ENCODE data around the gene BCL2L11.
"Not testable (repeated sequence)": the region's sequence is repeated elsewhere in the genome, so short reads cannot be mapped to it uniquely, and the experiment has no call there.

The BCL2L11 gene, protein sequence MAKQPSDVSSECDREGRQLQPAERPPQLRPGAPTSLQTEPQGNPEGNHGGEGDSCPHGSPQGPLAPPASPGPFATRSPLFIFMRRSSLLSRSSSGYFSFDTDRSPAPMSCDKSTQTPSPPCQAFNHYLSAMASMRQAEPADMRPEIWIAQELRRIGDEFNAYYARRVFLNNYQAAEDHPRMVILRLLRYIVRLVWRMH

DNA sequence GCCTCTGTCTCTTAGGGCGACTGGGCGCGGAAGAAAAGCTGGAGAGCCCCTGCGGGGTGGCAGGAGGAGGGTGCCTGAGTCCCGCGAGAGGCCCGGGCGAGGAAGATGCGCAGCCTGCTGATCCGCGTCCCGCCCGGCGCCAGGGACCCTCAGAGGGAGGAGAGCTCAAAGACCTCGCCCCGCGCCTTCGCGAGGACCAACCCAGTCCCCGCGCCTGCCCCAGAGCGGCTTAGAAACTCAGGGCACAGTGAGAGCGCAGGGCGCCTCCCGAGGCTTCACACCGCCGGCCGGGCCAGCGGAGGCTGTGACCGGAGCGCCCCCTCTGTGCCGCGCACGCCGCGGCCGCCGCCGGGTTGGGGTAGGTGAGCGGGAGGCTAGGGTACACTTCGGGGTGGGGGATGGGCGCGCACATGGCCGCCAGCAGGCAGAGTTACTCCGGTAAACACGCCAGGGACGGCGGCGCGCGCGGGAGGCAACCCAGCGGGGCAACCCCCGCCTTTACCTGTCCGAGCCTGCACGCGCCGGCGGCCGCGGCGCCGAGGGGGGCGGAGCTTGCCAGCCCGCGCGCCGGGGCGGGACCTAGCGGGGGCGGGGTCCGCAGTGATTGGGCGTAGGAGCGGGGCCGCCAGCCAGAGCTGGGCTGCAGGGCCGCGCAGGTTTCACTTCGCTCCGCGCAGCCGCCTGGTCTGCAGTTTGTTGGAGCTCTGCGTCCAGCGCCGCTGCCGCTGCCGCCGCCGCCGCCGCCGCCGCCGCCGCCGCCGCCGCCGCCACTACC lies at the start of gene BCL2L11:
TSS of gene BCL2L11 (plus strand) at position 662 of the 775 bp plus-strand sequence. CDS start 2,832 bp downstream, outside the sequence.
- in situ Hi-C loops (cut with MboI; ENCODE audit: low sequenced_read_pairs), result loop anchor here (25.0 kb wide), 2 partner anchors 308 to 592 kb away; no protein-coding TSS in a partner anchor

DNA sequence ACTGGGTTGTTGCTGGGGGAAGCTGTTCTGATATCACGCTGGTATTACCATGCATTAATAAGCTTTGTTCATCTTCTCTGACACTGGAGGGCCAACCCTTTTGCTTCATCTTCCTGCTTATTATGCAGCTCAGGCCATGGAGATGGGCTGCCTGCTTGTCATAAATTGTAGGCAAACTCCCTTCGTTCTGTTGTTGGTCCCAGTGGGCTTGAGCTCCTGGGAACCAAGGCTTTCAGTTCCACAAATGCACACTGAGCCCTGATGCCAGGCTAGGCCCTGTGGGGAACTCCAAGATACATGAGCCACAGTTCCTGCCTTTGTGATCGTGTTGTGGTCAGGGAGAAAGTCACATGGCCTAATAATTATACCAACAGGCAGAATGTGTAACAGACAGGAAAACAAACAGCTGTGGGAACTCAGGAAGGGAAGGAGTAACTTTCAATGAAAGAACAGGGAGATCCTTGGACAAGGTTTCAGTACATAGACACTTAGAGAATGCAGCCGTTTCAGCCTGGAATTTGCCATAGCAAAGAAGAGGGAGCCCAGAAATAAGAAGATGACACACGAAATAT lies 49.0 kb upstream of the BCL2L11 start:
- in situ Hi-C loops (cut with MboI; ENCODE audit: low sequenced_read_pairs), result no loop called here

DNA sequence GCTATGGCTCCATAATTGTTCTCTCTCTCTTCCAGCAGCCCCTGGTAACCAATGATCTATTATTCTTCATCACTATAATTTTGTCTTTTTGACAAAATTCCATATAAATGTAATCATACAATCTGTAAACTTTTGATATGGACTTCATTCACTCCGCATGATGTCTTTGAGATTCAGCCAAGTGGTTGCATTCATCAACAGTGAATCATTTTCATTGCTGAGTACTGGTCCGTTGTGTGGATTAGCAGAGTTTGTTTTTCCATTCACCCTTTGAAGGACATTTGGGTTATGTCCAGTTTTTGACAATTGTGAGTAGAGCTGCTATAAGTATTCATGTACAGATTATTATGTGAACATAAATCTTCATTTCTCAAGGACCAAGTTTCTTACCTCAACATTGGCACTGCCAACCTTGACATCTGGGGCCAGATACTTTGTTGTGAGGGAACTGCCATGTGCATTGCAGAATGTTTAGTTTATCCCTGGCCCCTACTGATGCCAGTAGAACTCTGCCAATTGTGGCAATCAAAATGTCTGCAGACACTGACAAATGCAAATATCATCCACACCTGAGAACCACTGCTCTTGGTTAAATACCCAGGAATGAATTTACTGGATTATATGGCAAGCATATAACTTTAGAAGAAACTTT lies 48.4 kb upstream of the BCL2L11 start:
- in situ Hi-C loops (cut with MboI; ENCODE audit: low sequenced_read_pairs), result no loop called here

DNA sequence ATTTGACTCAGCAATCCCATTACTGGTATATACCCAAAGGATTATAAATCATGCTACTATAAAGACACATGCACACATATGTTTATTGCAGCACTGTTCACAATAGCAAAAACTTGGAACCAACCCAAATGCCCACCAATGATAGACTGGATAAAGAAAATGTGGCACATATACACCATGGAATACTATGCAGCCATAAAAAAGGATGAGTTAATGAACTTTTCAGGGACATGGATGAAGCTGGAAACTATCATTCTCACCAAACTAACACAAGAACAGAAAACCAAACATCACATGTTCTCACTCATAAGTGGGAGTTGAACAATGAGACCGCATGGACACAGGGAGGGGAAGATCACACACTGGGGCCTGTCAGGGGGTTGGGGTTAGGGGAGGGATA lies 38.1 kb upstream of the BCL2L11 start:
- in situ Hi-C loops (cut with MboI; ENCODE audit: low sequenced_read_pairs), result not testable (repeated sequence)

DNA sequence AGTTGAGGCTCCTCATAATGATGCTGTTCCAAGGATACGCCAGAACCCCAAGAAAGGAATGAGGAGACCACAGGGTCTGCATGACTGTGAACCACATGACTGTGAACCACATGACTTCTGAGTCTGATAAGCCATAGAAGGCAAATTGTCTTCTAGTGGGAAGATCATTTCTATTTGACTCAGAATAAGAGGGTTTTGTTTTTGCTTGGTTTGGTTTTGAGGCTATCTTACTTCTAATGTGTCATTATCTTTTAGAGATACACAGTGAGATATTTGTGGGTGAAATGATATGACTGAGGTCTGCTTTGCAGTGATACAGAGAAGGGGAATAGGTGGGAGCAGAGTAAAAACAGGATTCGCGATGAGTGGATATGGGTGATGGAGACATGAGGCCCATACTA lies 28.9 kb upstream of the BCL2L11 start:
- in situ Hi-C loops (cut with MboI; ENCODE audit: low sequenced_read_pairs), result no loop called here

DNA sequence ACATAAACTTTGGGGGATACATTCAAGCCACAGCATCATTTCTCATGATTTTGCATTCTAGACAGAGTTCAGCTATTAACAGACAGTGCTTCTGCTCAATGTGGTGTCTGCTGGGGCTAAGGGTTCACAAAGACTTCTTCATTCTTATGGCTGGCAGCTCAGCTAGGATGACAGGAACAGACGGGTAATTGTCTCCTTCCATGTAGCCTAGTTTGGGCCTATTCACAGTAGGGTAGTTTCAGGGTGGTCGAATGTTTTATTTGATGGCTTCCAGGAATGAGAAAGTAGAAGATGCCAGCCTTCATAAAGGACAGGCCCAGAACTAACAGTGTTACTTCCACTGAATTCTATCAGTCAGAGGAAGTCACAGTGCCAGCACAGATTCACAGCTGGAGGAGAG lies 26.0 kb upstream of the BCL2L11 start:
- in situ Hi-C loops (cut with MboI; ENCODE audit: low sequenced_read_pairs), result no loop called here

DNA sequence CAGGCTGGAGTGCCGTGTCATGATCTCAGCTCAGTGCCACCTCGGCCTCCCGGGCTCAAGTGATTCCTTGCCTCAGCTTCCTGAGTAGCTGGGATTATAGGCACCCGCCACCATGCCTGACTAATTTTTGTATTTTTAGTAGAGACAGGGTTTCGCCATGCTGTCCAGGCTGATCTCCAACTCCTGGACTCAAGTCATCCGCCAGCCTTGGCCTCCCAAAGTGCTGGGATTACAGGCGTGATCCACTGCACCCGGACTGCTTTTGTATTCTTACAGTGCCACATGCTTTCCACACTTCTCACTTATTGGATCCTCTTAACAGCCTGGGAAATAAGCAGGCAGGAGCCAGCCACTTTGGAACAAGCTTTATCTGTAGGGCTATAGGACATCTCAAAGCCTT lies 25.3 kb upstream of the BCL2L11 start:
- in situ Hi-C loops (cut with MboI; ENCODE audit: low sequenced_read_pairs), result no loop called here

DNA sequence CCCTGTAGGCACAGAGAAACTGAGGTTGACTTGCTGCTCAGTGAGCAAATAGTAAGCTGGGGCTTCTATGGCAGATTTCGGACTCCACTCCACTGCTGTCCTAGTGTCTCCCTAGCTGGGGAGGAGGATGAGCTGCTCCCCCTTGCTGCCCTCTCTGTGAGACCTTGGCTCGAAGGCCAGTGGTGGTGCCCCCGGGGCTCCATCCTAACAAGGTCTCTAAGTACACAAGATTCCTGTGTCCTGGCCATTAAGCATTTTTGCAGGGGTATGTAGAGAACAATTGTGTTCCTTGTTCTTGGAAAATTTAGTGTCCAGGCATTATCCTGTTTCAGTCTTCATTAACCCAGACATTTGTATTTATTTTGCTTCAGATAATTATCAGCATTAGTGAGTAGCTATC lies 21.3 kb upstream of the BCL2L11 start:
- in situ Hi-C loops (cut with MboI; ENCODE audit: low sequenced_read_pairs), result no loop called here

DNA sequence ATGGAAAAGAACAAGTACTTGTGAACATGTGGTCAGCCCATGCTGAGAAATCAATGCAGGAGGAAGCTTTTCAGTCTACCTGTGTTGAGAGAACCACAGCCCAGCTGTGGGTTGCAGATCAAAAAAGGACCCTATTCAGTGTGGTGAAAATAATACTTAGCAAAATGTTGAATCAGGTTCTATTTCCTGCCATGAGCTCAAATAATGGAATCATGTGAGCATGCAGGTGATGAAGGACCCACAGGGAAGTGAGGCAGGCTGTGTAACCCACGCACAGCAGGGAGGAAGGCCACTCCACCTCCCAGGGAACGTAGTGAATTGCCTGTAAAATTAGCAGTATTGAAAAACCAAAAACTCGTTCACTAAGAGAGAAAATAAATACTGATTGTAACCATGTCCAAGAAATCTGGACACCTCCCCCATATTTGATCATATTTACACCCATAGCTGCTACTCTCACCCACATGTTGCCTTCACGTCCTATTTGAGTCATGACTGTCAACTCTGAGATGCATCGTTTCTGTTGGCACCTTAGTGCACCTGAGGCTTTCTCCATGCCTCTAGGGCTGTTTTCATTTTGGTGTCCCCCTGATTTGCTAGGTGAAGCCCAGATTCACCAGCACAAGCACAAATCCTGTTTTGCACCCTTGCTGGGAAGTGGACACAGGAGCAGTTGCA lies 20.5 kb upstream of the BCL2L11 start:
- in situ Hi-C loops (cut with MboI; ENCODE audit: low sequenced_read_pairs), result loop anchor here (25.0 kb wide), 2 partner anchors 288 to 612 kb away; no protein-coding TSS in a partner anchor

DNA sequence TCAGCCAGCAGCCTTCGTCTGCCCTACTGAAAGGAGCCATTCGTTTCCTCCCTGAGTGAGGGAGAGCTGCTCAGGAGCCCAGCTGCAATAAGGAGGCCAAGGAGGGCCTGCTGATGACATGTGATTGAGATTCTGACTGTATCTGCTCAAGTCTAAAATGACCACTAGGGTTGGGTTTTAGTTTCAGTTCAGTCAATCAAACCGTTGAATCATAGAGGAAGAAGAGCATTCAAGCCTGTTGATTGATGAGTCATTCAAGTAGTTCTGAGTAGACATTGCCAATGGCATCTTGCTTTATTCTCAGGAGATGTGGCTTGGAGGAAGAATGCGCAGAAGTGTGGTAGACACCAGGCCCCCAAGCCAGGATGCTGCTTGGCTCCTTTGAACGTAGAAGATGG lies 19.9 kb upstream of the BCL2L11 start:
- in situ Hi-C loops (cut with MboI; ENCODE audit: low sequenced_read_pairs), result loop anchor here (25.0 kb wide), 2 partner anchors 288 to 612 kb away; no protein-coding TSS in a partner anchor

DNA sequence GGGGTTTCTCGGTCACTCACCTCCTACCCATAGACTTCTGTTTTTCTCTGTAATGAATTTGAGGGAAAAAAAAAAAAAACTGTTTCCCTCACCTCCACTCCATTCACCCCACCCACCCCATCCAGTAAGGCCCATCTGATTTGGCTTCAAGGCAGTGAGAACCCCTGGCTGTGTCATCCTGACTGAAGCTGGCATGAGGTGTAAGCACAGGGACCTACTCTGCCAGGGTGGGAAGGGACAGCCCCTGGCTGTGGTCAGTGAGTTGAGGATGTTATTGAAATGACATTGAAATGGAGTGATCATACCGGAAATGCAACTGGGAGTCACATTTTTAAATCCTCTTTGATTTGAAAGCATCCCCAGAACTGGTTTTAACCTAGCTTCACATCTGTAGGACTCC lies 19.1 kb upstream of the BCL2L11 start:
- in situ Hi-C loops (cut with MboI; ENCODE audit: low sequenced_read_pairs), result loop anchor here (25.0 kb wide), 2 partner anchors 289 to 611 kb away; no protein-coding TSS in a partner anchor

DNA sequence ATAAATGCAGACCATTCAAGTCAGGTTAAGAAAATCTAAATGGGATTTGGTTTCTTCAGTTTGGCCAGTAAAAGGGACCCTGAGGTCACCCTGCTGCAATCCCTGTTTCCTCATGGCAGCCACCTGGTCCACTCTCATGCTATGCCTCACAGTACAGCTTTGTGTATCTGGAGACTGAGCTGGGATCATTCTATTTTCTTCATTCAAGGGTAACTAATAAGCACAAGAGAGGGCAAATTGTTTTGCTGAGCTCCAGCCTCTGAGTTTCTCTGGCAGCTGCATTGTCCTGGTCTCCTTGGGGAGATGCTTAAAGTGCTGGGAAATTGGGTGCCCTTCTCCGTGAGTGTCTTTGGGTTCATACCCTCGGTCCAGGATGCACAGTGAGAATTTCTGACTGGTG lies 18.5 kb upstream of the BCL2L11 start:
- in situ Hi-C loops (cut with MboI; ENCODE audit: low sequenced_read_pairs), result loop anchor here (25.0 kb wide), 2 partner anchors 290 to 610 kb away; no protein-coding TSS in a partner anchor

DNA sequence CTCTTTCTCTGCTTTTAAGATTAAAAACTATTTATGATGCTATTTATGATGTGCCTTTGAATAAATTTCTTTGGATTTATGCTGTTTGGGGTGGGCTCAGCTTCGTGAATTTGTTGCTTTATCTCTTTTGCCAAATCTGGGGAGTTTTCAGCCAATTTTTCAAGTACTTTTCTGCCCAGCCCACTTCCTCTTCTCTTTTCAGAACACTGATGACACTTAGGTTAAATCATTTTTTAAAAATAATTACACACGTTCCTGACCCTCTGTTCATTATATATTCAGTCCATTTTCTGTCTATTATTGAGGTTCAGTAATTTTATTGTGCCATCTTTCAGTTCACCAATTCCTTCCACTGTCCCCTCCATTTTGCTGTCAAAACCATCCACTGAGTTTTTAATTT lies 14.8 kb upstream of the BCL2L11 start:
- in situ Hi-C loops (cut with MboI; ENCODE audit: low sequenced_read_pairs), result loop anchor here (25.0 kb wide), 2 partner anchors 294 to 606 kb away; no protein-coding TSS in a partner anchor

DNA sequence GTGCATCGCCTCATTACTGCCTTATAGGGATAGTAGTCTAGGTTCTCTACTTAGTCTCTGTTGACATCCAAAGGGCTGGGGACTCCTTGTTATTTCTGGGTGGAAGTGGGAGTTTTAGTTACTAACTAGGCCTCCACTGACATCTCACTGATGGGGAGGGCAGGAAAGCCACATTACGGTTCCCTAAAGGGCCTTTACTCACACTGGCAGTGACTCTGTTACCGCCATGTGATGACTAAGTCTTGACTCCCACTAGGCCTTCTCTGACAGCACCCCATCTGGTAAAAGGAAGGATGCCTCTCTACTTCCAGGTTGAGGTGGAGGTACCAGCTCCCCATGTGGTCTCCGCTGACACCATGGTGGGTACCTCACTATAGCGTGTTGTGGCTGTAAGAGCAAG lies 14.0 kb upstream of the BCL2L11 start:
- in situ Hi-C loops (cut with MboI; ENCODE audit: low sequenced_read_pairs), result loop anchor here (25.0 kb wide), 2 partner anchors 294 to 606 kb away; no protein-coding TSS in a partner anchor

DNA sequence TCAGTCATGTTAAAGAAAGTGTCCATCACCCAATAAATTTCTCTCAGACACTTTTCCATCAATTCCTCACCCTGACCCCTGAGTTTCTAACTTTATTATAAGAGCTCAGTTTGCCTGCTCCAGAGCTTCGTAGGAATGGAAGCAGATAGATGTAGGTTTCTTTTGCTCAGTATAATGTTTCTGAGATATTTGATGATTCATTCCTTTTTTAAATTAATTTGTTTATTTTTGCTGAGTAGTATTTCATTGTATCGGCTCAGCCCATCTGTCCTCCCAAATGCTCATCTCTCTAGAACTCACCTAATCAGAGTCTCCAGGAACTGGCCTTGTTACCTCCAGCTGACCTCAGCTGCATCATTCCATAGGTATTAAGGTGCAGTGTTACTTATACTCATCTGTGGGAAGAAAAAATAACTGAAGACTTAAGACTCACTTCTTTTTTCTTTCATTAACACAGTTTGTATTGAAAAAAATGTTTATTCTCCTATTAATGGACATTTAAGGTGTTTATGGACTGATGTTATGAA lies 11.9 kb upstream of the BCL2L11 start:
- in situ Hi-C loops (cut with MboI; ENCODE audit: low sequenced_read_pairs), result loop anchor here (25.0 kb wide), 2 partner anchors 297 to 603 kb away; no protein-coding TSS in a partner anchor

DNA sequence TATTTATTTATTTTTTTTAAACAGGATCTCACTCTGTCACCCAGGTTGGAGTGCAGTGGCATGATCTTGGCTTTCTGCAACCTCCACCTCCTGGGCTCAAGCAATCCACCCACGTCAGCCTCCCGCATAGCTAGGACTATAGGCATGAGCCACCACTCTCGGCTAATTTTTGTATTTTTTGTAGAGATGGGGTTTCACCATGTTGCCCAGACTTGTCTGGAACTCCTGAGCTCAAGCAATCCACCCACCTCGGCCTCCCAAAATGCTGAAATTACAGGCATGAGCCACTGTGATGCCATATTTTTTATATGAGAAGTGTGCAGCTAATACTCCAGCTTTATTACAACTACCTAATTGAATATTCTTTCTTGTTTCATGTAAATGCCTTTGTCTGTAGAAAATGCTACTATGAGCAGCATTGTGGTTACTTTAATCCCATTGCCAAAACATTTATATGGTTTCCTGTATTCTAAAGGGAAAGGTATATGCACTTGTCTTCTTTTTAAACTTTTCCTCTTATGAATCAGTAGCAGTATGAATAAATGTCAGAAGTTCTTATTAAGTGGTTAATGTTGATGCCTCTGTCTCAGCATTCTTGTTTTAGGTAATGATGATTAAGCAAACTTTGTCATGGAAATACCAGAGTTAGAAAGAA lies 9.5 kb upstream of the BCL2L11 start:
- in situ Hi-C loops (cut with MboI; ENCODE audit: low sequenced_read_pairs), result loop anchor here (25.0 kb wide), 2 partner anchors 299 to 601 kb away; no protein-coding TSS in a partner anchor

DNA sequence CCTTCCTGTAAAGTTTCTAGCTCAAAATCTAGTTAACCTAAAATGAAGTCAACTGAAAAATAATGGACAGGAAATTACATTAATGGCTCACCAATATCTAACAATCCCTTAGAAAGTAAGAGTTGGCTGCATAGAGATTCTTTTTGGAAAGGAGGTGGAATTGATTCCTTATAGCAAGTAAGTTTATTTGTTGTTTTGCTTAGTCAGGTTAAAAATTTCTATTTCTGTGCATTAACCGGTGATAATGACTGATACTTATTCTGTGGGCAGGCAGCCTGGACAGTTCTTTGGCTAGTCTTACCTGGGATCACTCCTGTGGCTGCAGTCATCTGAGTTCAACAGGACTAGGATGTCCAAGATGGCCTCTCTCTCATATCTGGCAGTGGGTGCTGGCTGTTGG lies 6.9 kb upstream of the BCL2L11 start:
- in situ Hi-C loops (cut with MboI; ENCODE audit: low sequenced_read_pairs), result loop anchor here (25.0 kb wide), 2 partner anchors 302 to 598 kb away; no protein-coding TSS in a partner anchor

DNA sequence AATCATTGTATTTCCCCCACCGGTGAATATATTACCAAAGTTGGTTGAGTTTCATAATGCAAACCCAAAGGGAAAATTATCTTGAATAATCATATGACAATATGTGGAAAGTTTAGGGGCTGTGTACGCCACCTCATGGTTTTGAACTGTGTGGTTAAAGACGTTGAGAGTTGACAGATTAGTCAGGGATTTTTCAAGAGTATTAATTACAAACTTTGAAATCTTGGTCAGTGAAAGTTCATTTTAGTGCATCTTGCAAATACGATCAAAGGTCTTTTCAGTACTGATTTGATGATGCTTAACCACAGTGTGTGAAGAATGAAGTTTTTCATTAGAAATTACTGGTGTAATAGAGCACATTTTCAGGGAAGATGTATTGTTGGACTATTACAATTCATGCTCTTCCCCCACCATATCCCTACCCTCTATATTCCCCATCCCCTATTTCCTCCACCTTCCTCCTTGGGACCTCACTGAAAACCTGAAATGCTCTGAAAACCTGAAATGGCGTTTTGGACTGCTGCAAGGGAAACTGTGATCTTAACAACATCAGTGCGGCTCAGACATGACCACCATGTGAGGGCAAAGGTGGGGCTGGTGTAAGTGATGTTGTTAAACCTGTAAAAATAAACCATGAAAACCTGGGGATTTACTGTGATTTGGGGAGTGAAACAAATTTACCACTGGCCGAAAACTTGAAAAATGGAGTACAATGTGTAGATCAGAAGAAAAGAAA lies 4.5 kb upstream of the BCL2L11 start:
- in situ Hi-C loops (cut with MboI; ENCODE audit: low sequenced_read_pairs), result loop anchor here (25.0 kb wide), 2 partner anchors 304 to 596 kb away; no protein-coding TSS in a partner anchor
